DND-41 (cell line): Measurements from ENCODE around the gene NCAM2.
A peak's percentile ranks its signal among the peaks of the same experiment; 100 is the strongest.

Source experiments
- ATAC-seq: fragments of 200-7000 bp; cut with Tn5 transposase; 3 replicates; pipeline ENCODE4 v1.9.1; 2021; ENCODE audit warnings: low read depth; ENCODE audit not compliant: insufficient read depth
- DNase-seq: peaks from one replicate; pipeline ENCODE4 v3.0.0-alpha.2; 2020
- H2AFZ ChIP-seq: 2 replicates; pipeline ENCODE4 v1.6.0; 2012; ENCODE audit warnings: low read depth, low read length
- H3K27ac ChIP-seq: 2 replicates; pipeline ENCODE4 v1.5.1; 2012; ENCODE audit warnings: low read length, inconsistent platforms
- H3K27me3 ChIP-seq: fragments of 200-600 bp; sonication (generic); 2 replicates; pipeline ENCODE4 v1.6.0; 2012; ENCODE audit warnings: low read length, mild to moderate bottlenecking, inconsistent platforms; ENCODE audit not compliant: insufficient read depth, poor library complexity
- H3K36me3 ChIP-seq: 2 replicates; pipeline ENCODE4 v1.5.1; 2012; ENCODE audit warnings: low read length, inconsistent platforms; ENCODE audit not compliant: insufficient read depth
- H3K4me1 ChIP-seq: 2 replicates; pipeline ENCODE4 v1.5.1; 2012; ENCODE audit warnings: mild to moderate bottlenecking, low read length; ENCODE audit not compliant: insufficient read depth
- H3K4me2 ChIP-seq: 2 replicates; pipeline ENCODE4 v1.6.0; 2012; ENCODE audit warnings: mild to moderate bottlenecking, moderate library complexity, low read length, inconsistent platforms; ENCODE audit not compliant: insufficient read depth
- H3K4me3 ChIP-seq, 2 experiments: fragments of 200-600 bp in 1 of 2; shearing (Covaris generic) in 1 of 2; 2 replicates each; pipeline ENCODE4 v1.5.1; 2012 to 2016; ENCODE audit warnings: inconsistent platforms in 2 of 2, low read length in 2 of 2, mild to moderate bottlenecking in 2 of 2, low read depth in 1 of 2, moderate library complexity in 1 of 2
- H3K79me2 ChIP-seq: 2 replicates; pipeline ENCODE4 v1.6.0; 2012; ENCODE audit warnings: low read length, inconsistent platforms; ENCODE audit not compliant: insufficient read depth
- H3K9ac ChIP-seq: 2 replicates; pipeline ENCODE4 v1.6.0; 2012; ENCODE audit warnings: low read depth, mild to moderate bottlenecking, inconsistent platforms, low read length, moderate library complexity
- H3K9me3 ChIP-seq: 2 replicates; pipeline ENCODE4 v1.5.1; 2012; ENCODE audit warnings: low read length, moderate library complexity, mild to moderate bottlenecking, inconsistent platforms; ENCODE audit not compliant: insufficient read depth, severe bottlenecking
- H4K20me1 ChIP-seq: 2 replicates; pipeline ENCODE4 v1.6.0; 2012; ENCODE audit warnings: low read length; ENCODE audit not compliant: insufficient read depth
- EZH2 ChIP-seq: IDR thresholded peaks from 3 replicates; pipeline ENCODE4 v1.6.1; 2012; ENCODE audit warnings: borderline replicate concordance, low read depth, mild to moderate bottlenecking, moderate library complexity, low read length, inconsistent platforms; ENCODE audit not compliant: severe bottlenecking
- TF ChIP-seq, protein P1 (sequence below): IDR thresholded peaks from 2 replicates; pipeline ENCODE4 v1.5.1; 2012; ENCODE audit warnings: borderline replicate concordance, low read length, moderate library complexity, mild to moderate bottlenecking; ENCODE audit not compliant: poor library complexity, severe bottlenecking; ENCODE audit errors: extremely low read depth

The NCAM2 gene

DNA sequence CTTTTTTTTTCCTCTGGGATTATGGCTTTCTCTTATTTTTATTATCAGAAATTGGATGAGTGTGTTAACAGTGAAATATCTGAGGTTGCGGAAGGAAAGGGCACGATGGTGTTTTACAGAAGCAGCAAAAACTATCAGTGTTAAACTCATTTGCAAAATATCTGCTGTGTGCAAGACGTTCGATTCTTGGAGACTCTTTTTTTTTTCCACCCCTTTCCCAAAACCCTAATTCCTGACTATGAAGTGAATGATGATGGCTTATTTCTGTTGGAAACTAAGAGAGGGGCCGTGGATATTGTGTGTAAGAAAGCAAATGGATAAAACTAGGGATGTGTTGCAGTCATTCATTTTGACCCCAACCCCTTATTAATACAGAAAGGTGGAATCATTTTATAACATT, 677 bp downstream of the NCAM2 start:
- H3K4me3 ChIP-seq: no peak overlapping the region

DNA sequence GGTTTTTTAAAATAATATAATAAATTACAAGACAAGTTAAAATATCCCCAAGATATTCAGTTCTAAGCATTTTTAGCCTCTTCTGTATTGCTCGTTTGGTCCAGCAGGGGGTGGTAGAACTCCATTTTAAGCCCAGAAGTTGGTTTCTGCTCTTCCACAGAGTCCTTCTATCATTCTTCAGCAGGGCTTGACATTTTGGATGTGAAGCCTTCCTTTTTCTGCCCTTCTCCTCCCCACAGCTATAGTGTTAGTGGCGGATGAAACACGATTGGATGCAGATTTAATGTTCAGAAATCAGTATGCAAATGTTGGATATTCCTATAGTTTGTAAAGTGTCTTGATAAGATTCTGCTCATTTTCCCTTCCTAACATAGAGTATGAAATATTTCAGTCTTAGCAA, 1.4 kb downstream of the NCAM2 start:
- H3K4me3 ChIP-seq: no peak overlapping the region
- DNase-seq (peak; percentile 55), ATAC-seq (peak; percentile 79)
- no peaks in the 10 kb centered on the region for H3K79me2 ChIP-seq
- no peak overlapping the region for H3K4me2 ChIP-seq
- no peaks in the 10 kb centered on the region for H3K9me3 ChIP-seq
- no peaks in the 10 kb centered on the region for H3K36me3 ChIP-seq
- no peak overlapping the region for H2AFZ ChIP-seq
- no peaks in the 10 kb centered on the region for H4K20me1 ChIP-seq
- no peaks in the 10 kb centered on the region for H3K27me3 ChIP-seq
- no peaks in the 10 kb centered on the region for H3K4me1 ChIP-seq
- no peak overlapping the region for H3K9ac ChIP-seq
- no peak overlapping the region for H3K27ac ChIP-seq
- no peak for TF ChIP-seq EZH2
- TF ChIP-seq, protein P1, sequence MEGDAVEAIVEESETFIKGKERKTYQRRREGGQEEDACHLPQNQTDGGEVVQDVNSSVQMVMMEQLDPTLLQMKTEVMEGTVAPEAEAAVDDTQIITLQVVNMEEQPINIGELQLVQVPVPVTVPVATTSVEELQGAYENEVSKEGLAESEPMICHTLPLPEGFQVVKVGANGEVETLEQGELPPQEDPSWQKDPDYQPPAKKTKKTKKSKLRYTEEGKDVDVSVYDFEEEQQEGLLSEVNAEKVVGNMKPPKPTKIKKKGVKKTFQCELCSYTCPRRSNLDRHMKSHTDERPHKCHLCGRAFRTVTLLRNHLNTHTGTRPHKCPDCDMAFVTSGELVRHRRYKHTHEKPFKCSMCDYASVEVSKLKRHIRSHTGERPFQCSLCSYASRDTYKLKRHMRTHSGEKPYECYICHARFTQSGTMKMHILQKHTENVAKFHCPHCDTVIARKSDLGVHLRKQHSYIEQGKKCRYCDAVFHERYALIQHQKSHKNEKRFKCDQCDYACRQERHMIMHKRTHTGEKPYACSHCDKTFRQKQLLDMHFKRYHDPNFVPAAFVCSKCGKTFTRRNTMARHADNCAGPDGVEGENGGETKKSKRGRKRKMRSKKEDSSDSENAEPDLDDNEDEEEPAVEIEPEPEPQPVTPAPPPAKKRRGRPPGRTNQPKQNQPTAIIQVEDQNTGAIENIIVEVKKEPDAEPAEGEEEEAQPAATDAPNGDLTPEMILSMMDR: peak; percentile 81

More for the DNA sequence above, 677 bp downstream of the NCAM2 start:
- Histone ChIP-seq H2AFZ (no peak overlapping the region), H3K27ac (no peak overlapping the region), H3K9me3 (no peaks in the 10 kb centered on the region), H4K20me1 (no peaks in the 10 kb centered on the region), H3K36me3 (no peaks in the 10 kb centered on the region), H3K79me2 (no peaks in the 10 kb centered on the region), H3K9ac (no peak overlapping the region), H3K27me3 (no peaks in the 10 kb centered on the region), H3K4me1 (no peaks in the 10 kb centered on the region), H3K4me2 (no peak overlapping the region)
- no peak for TF ChIP-seq EZH2
- TF ChIP-seq, protein P1: no peak
- no peak for ATAC-seq
- no peak for DNase-seq

DNA sequence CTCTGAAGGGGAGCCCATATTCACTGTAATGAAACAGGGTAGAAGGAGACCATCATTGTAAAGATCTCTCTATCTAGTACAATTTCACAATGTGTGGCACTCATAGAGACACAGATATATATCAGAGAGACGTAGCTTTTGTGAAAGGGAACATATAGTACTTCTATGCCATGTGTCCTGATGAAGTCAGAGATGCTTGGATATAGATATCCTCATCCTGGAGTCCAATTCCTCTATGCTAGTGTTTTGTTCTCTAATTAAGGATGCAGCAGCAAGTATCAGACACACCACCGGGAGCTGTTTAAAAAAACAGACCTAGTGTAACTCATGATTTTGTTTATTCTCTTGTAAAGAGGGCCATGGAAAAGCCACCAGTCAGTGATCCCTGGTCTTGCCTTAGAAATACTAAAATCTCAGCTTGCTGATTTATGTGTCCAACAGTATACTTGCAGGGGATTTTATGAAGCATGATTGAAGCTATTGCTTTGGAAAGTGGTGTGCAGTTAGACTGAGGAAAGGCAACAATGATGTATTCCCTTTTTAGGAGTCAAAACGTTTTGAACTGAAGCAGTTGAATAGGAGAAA, 2.5 kb downstream of the NCAM2 start:
- H3K4me1 ChIP-seq: no peaks in the 10 kb centered on the region
- no peak for TF ChIP-seq EZH2
- TF ChIP-seq, protein P1: no peak
- H3K9ac ChIP-seq: no peak overlapping the region
- DNase-seq (no peak), ATAC-seq (no peak)
- H4K20me1 ChIP-seq: no peaks in the 10 kb centered on the region
- H3K4me2 ChIP-seq: no peak overlapping the region
- no peaks in the 10 kb centered on the region for H3K9me3 ChIP-seq
- H3K27me3 ChIP-seq: no peaks in the 10 kb centered on the region
- no peak overlapping the region for H3K4me3 ChIP-seq
- no peak overlapping the region for H3K27ac ChIP-seq
- no peaks in the 10 kb centered on the region for H3K36me3 ChIP-seq
- H2AFZ ChIP-seq: no peak overlapping the region
- no peaks in the 10 kb centered on the region for H3K79me2 ChIP-seq

DNA sequence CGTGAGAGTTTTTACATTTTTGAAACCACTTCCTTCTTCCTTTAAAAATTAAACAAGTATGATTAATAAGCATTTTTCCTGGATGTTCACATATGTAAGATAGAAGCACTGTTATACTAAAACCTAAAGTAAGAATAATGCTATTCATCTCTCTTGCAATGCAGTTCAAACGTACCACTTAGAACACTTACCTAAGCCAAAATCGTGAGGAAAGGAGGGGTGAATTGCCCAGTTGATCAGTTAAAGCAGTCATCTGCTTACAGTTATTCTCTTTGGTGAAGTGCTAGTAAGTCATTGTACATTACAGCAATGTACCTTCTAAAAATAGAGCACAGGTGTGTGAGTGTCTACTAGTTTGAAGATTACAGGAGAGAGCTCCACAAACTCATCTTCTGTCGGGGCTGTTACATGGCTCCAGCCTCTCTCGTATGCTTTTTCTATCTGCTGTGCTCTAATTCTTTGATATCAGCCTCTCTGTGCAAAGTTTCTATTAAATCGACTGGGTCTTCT, 3.4 kb downstream of the NCAM2 start:
- no peak overlapping the region for H3K4me3 ChIP-seq
- no peak for ATAC-seq
- DNase-seq: no peak
- no peaks in the 10 kb centered on the region for H3K79me2 ChIP-seq
- H3K9me3 ChIP-seq: no peaks in the 10 kb centered on the region
- no peaks in the 10 kb centered on the region for H3K36me3 ChIP-seq
- H3K9ac ChIP-seq: no peak overlapping the region
- H3K27me3 ChIP-seq: no peaks in the 10 kb centered on the region
- no peak for TF ChIP-seq EZH2
- TF ChIP-seq, protein P1: no peak
- H2AFZ ChIP-seq: no peak overlapping the region
- no peak overlapping the region for H3K4me2 ChIP-seq
- H3K27ac ChIP-seq: no peak overlapping the region
- no peaks in the 10 kb centered on the region for H4K20me1 ChIP-seq
- no peaks in the 10 kb centered on the region for H3K4me1 ChIP-seq
